H4 (cell line): ENCODE measurements around the gene NTRK2. TPM values are rescaled to one million over a fixed set of nuclear protein-coding genes. Genes with fewer than 3 reads are reported as not detected.
A peak's percentile ranks its signal among the peaks of the same experiment; 100 is the strongest.

Experiments used
- DNase-seq: peaks from one replicate; pipeline ENCODE4 v3.0.0-alpha.2; 2015; ENCODE audit warnings: low spot score
- total RNA-seq: library from RNA; depleted of rRNA; stranded (reverse); fragments of >200 nt; shearing (Covaris generic); gene quantifications from 2 replicates; pipeline ENCODE4 v1.2.3, GENCODE V29; 2014

Gene NTRK2
- total RNA-seq, 1 experiment from 2014 or later = 0.39 TPM

GRCh38 chr9:84849049-84849448 lies 179.5 kb downstream of the NTRK2 start:
- DNase-seq = no peak

- no peak for DNase-seq
Observed at GRCh38 chr9:84850830-84851392, 181.4 kb downstream of the NTRK2 start.

GRCh38 chr9:84851935-84852585 lies 182.5 kb downstream of the NTRK2 start:
- DNase-seq = peak; percentile 91

GRCh38 chr9:84852617-84853301 lies 183.2 kb downstream of the NTRK2 start:
- no peak for DNase-seq

GRCh38 chr9:84856181-84856632 lies 186.7 kb downstream of the NTRK2 start:
- no peak for DNase-seq

- DNase-seq = no peak
Observed at GRCh38 chr9:84857211-84857610, 187.7 kb downstream of the NTRK2 start.

- no peak for DNase-seq
Observed at GRCh38 chr9:84858364-84858763, 188.8 kb downstream of the NTRK2 start.

- DNase-seq = no peak
Observed at GRCh38 chr9:84860249-84861115, 191.0 kb downstream of the NTRK2 start.

GRCh38 chr9:84861455-84861854 lies 191.9 kb downstream of the NTRK2 start:
- no peak for DNase-seq

GRCh38 chr9:84862308-84862707 lies 192.8 kb downstream of the NTRK2 start:
- no peak for DNase-seq

GRCh38 chr9:84862810-84863287 lies 193.3 kb downstream of the NTRK2 start:
- peak; percentile 54 for DNase-seq

- no peak for DNase-seq
Observed at GRCh38 chr9:84863372-84863771, 193.8 kb downstream of the NTRK2 start.

GRCh38 chr9:84866396-84867175 lies 197.1 kb downstream of the NTRK2 start:
- DNase-seq = no peak

GRCh38 chr9:84867186-84867585 lies 197.7 kb downstream of the NTRK2 start:
- no peak for DNase-seq

GRCh38 chr9:84869091-84869490 lies 199.6 kb downstream of the NTRK2 start:
- DNase-seq = no peak

GRCh38 chr9:84871983-84872382 lies 202.5 kb downstream of the NTRK2 start:
- no peak for DNase-seq

- no peak for DNase-seq
Observed at GRCh38 chr9:84874022-84874421, 204.5 kb downstream of the NTRK2 start.

GRCh38 chr9:84874596-84874995 lies 205.1 kb downstream of the NTRK2 start:
- peak; percentile 6 for DNase-seq

- DNase-seq = no peak
Observed at GRCh38 chr9:84875193-84875592, 205.7 kb downstream of the NTRK2 start.

GRCh38 chr9:84879631-84880030 lies 210.1 kb downstream of the NTRK2 start:
- no peak for DNase-seq

GRCh38 chr9:84880835-84881234 lies 211.3 kb downstream of the NTRK2 start:
- no peak for DNase-seq
